K562 (cell line): ENCODE results near the gene CLDND1.

ENCODE experiments used
- HDAC6 ChIP-seq: IDR thresholded peaks from 2 replicates; pipeline ENCODE4 v1.6.1; 2012; ENCODE audit warnings: low read depth, mild to moderate bottlenecking, control low read depth, inconsistent platforms, low read length, moderate library complexity
- MED1 ChIP-seq: sonication (generic); formaldehyde crosslinking; IDR thresholded peaks from 2 replicates; pipeline ENCODE4 v1.8.1; 2023; ENCODE audit warnings: missing genetic modification reagents, borderline replicate concordance
- NCOA4 ChIP-seq: fragments of 450-650 bp; IDR thresholded peaks from 2 replicates; pipeline ENCODE4 v1.6.1; 2018; ENCODE audit warnings: mild to moderate bottlenecking; ENCODE audit not compliant: partially characterized antibody
- NRF1 ChIP-seq, 2 experiments: fragments of 450-650 bp; IDR thresholded peaks in 1 of 2; conservative IDR thresholded peaks in 1 of 2; 2 replicates each; pipeline ENCODE4 v1.6.1; 2014; ENCODE audit warnings: mild to moderate bottlenecking in 2 of 2
- TF ChIP-seq, protein P1 (sequence below), 3 experiments: IDR thresholded peaks in 2 of 3; conservative IDR thresholded peaks in 1 of 3; 2 replicates each; pipeline ENCODE4 v1.5.1; 2011 to 2012; ENCODE audit warnings: low read length in 3 of 3, mild to moderate bottlenecking in 3 of 3, control low read depth in 2 of 3, improper control_type of control experiment in 1 of 3, inconsistent platforms in 1 of 3, low read depth in 1 of 3, mixed read lengths in 1 of 3, moderate library complexity in 1 of 3; ENCODE audit not compliant: insufficient read depth in 2 of 3

- TF ChIP-seq, protein P1, sequence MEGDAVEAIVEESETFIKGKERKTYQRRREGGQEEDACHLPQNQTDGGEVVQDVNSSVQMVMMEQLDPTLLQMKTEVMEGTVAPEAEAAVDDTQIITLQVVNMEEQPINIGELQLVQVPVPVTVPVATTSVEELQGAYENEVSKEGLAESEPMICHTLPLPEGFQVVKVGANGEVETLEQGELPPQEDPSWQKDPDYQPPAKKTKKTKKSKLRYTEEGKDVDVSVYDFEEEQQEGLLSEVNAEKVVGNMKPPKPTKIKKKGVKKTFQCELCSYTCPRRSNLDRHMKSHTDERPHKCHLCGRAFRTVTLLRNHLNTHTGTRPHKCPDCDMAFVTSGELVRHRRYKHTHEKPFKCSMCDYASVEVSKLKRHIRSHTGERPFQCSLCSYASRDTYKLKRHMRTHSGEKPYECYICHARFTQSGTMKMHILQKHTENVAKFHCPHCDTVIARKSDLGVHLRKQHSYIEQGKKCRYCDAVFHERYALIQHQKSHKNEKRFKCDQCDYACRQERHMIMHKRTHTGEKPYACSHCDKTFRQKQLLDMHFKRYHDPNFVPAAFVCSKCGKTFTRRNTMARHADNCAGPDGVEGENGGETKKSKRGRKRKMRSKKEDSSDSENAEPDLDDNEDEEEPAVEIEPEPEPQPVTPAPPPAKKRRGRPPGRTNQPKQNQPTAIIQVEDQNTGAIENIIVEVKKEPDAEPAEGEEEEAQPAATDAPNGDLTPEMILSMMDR (IDR thresholded peaks at IDR 0.05 in 2 of 3, conservative IDR thresholded peaks at IDR 0.05 in 1 of 3; ENCODE audit: insufficient read depth in 2 of 3, low read depth in 1 of 3, low read length in 3 of 3), result no peak
- no peak for TF ChIP-seq MED1 (CRISPR knock-in tag)
- TF ChIP-seq NRF1 (conservative IDR thresholded peaks at IDR 0.05 in 1 of 2, IDR thresholded peaks at IDR 0.05 in 1 of 2), result no peak
- TF ChIP-seq HDAC6, result no peak
- no peak for TF ChIP-seq NCOA4
These were observed 20.7 kb downstream of the CLDND1 start for GRCh38 chr3:98501863-98502576.
